Gastroesophageal sphincter (tissue), 3 donors: ENCODE measurements around the gene CLDN15.

ENCODE experiments used
- CTCF ChIP-seq, 4 experiments: fragments of 200-600 bp in 2 of 4; fragments of 450-650 bp in 2 of 4; sonication (generic) in 1 of 4; IDR thresholded peaks; one replicate each; pipeline ENCODE4 v1.5.1; 2017 to 2019; ENCODE audit warnings: antibody characterized with exemption in 4 of 4, mild to moderate bottlenecking in 2 of 4, moderate library complexity in 2 of 4
- EP300 ChIP-seq: sonication (generic); formaldehyde crosslinking; IDR thresholded peaks from one replicate; pipeline ENCODE4 v1.6.1; 2017; ENCODE audit warnings: antibody characterized with exemption, mild to moderate bottlenecking
- POLR2A ChIP-seq, 2 donors: fragments of 450-650 bp; IDR thresholded peaks; one replicate each; pipeline ENCODE4 v1.6.1; 2017; ENCODE audit warnings: antibody characterized with exemption in 2 of 2, mild to moderate bottlenecking in 2 of 2, moderate library complexity in 1 of 2
- POLR2AphosphoS5 ChIP-seq: sonication (generic); formaldehyde crosslinking; IDR thresholded peaks from one replicate; pipeline ENCODE4 v1.6.1; 2017; ENCODE audit warnings: antibody characterized with exemption

- no peak for TF ChIP-seq CTCF (IDR thresholded peaks at IDR 0.05)
- TF ChIP-seq EP300: no peak
- no peak for TF ChIP-seq POLR2A (IDR thresholded peaks at IDR 0.05)
- TF ChIP-seq POLR2AphosphoS5: no peak
Observed at GRCh38 chr7:101241443-101242349, 4.1 kb upstream of the CLDN15 start.
